HEK293 (cell line): ENCODE measurements around the gene SDCBP2.

Experiments
- CTCF ChIA-PET: fragments of 350-600 bp; formaldehyde crosslinking; extraction: SDS; loops from one replicate; lab custom pipeline; 2021; ENCODE audit warnings: antibody characterized with exemption; lab: Yijun Ruan, JAX
- POLR2A ChIA-PET: fragments of 300-600 bp; formaldehyde crosslinking; extraction: SDS; loops from one replicate; lab custom pipeline; 2020; ENCODE audit warnings: antibody characterized with exemption, inconsistent platforms; lab: Yijun Ruan, JAX
- H3K27ac ChIP-seq: fragments of 200-500 bp; sonication (Bioruptor generic); 2 replicates; pipeline ENCODE4 v1.5.1; 2014; ENCODE audit warnings: low read depth, low read length, control low read depth, inconsistent platforms; ENCODE audit errors: extremely low read depth
- H3K36me3 ChIP-seq, 2 experiments: fragments of 200-500 bp in 1 of 2; sonication (Bioruptor generic) in 1 of 2; 1 replicate in 1 of 2; 2 replicates in 1 of 2; pipeline ENCODE4 v1.5.1; 2014 to 2017; ENCODE audit warnings: inconsistent platforms in 2 of 2, low read length in 2 of 2; ENCODE audit not compliant: control insufficient read depth in 2 of 2, insufficient read depth in 1 of 2
- H3K4me1 ChIP-seq: fragments of 200-500 bp; sonication (Bioruptor generic); 2 replicates; pipeline ENCODE4 v1.5.1; 2014; ENCODE audit warnings: mild to moderate bottlenecking, low read length, inconsistent platforms; ENCODE audit not compliant: control insufficient read depth, insufficient read depth
- H3K4me3 ChIP-seq: 2 replicates; pipeline ENCODE4 v1.5.1; 2011; ENCODE audit warnings: low read depth, mild to moderate bottlenecking, control low read depth, low read length, moderate library complexity
- H3K9me3 ChIP-seq: fragments of 200-500 bp; sonication (Bioruptor generic); 2 replicates; pipeline ENCODE4 v1.5.1; 2014; ENCODE audit warnings: low read depth, low read length, inconsistent platforms; ENCODE audit not compliant: control insufficient read depth, insufficient read depth
- EGR2 ChIP-seq: fragments of 450-650 bp; formaldehyde crosslinking; IDR thresholded peaks from 2 replicates; pipeline ENCODE4 v1.5.1; 2016; ENCODE audit warnings: low read depth, missing biosample characterization, missing genetic modification characterization
- PRDM4 ChIP-seq: fragments of 450-650 bp; formaldehyde crosslinking; IDR thresholded peaks from 2 replicates; pipeline ENCODE4 v1.5.1; 2017; ENCODE audit warnings: missing biosample characterization, missing genetic modification characterization
- SCRT1 ChIP-seq: fragments of 450-650 bp; formaldehyde crosslinking; IDR thresholded peaks from 2 replicates; pipeline ENCODE4 v1.5.1; 2016; ENCODE audit warnings: missing biosample characterization, missing genetic modification characterization, borderline replicate concordance
- SCRT2 ChIP-seq: fragments of 450-650 bp; formaldehyde crosslinking; IDR thresholded peaks from 2 replicates; pipeline ENCODE4 v1.5.1; 2016; ENCODE audit warnings: missing biosample characterization, missing genetic modification characterization
- WT1 ChIP-seq: fragments of 450-650 bp; formaldehyde crosslinking; IDR thresholded peaks from 2 replicates; pipeline ENCODE4 v1.5.1; 2016; ENCODE audit warnings: missing biosample characterization, missing genetic modification characterization
- YY2 ChIP-seq: fragments of 450-650 bp; formaldehyde crosslinking; IDR thresholded peaks from 2 replicates; pipeline ENCODE4 v1.5.1; 2016; ENCODE audit warnings: missing biosample characterization, missing genetic modification characterization
- ZFP3 ChIP-seq: fragments of 450-650 bp; formaldehyde crosslinking; IDR thresholded peaks from 2 replicates; pipeline ENCODE4 v1.5.1; 2016; ENCODE audit warnings: low read depth, missing biosample characterization, missing genetic modification characterization
- ZNF350 ChIP-seq: fragments of 450-650 bp; formaldehyde crosslinking; IDR thresholded peaks from 2 replicates; pipeline ENCODE4 v1.5.0; 2017; ENCODE audit warnings: missing biosample characterization, mild to moderate bottlenecking, missing genetic modification characterization
- ZNF571 ChIP-seq: fragments of 450-650 bp; formaldehyde crosslinking; IDR thresholded peaks from 2 replicates; pipeline ENCODE4 v1.5.0; 2017; ENCODE audit warnings: missing biosample characterization, missing genetic modification characterization
- ZNF600 ChIP-seq: fragments of 450-650 bp; formaldehyde crosslinking; IDR thresholded peaks from 2 replicates; pipeline ENCODE4 v1.5.1; 2016; ENCODE audit warnings: missing biosample characterization, missing genetic modification characterization
- ZNF76 ChIP-seq: fragments of 450-650 bp; formaldehyde crosslinking; IDR thresholded peaks from 2 replicates; pipeline ENCODE4; 2016; ENCODE audit warnings: low read depth, missing biosample characterization, missing genetic modification characterization, borderline replicate concordance
- ZSCAN16 ChIP-seq: fragments of 450-650 bp; formaldehyde crosslinking; IDR thresholded peaks from 2 replicates; pipeline ENCODE4 v1.5.1; 2016; ENCODE audit warnings: missing biosample characterization, missing genetic modification characterization
- TF ChIP-seq, protein P1 (sequence below): fragments of 450-650 bp; formaldehyde crosslinking; conservative IDR thresholded peaks from 2 replicates; pipeline ENCODE4 v1.5.1; 2016; ENCODE audit warnings: low read depth, missing biosample characterization, missing genetic modification characterization
- TF ChIP-seq, protein P2 (sequence below): fragments of 450-650 bp; formaldehyde crosslinking; IDR thresholded peaks from 2 replicates; pipeline ENCODE4 v1.5.1; 2016; ENCODE audit warnings: missing biosample characterization, missing genetic modification characterization, low read depth
- TF ChIP-seq, protein P3 (sequence below): fragments of 450-650 bp; formaldehyde crosslinking; IDR thresholded peaks from 2 replicates; pipeline ENCODE4 v1.5.1; 2017; ENCODE audit warnings: missing biosample characterization, mild to moderate bottlenecking, missing genetic modification characterization, moderate library complexity

The SDCBP2 gene

GRCh38 chr20:1327241-1327653 is 1.7 kb downstream of the SDCBP2 start (continued):
- TF ChIP-seq, protein P1, sequence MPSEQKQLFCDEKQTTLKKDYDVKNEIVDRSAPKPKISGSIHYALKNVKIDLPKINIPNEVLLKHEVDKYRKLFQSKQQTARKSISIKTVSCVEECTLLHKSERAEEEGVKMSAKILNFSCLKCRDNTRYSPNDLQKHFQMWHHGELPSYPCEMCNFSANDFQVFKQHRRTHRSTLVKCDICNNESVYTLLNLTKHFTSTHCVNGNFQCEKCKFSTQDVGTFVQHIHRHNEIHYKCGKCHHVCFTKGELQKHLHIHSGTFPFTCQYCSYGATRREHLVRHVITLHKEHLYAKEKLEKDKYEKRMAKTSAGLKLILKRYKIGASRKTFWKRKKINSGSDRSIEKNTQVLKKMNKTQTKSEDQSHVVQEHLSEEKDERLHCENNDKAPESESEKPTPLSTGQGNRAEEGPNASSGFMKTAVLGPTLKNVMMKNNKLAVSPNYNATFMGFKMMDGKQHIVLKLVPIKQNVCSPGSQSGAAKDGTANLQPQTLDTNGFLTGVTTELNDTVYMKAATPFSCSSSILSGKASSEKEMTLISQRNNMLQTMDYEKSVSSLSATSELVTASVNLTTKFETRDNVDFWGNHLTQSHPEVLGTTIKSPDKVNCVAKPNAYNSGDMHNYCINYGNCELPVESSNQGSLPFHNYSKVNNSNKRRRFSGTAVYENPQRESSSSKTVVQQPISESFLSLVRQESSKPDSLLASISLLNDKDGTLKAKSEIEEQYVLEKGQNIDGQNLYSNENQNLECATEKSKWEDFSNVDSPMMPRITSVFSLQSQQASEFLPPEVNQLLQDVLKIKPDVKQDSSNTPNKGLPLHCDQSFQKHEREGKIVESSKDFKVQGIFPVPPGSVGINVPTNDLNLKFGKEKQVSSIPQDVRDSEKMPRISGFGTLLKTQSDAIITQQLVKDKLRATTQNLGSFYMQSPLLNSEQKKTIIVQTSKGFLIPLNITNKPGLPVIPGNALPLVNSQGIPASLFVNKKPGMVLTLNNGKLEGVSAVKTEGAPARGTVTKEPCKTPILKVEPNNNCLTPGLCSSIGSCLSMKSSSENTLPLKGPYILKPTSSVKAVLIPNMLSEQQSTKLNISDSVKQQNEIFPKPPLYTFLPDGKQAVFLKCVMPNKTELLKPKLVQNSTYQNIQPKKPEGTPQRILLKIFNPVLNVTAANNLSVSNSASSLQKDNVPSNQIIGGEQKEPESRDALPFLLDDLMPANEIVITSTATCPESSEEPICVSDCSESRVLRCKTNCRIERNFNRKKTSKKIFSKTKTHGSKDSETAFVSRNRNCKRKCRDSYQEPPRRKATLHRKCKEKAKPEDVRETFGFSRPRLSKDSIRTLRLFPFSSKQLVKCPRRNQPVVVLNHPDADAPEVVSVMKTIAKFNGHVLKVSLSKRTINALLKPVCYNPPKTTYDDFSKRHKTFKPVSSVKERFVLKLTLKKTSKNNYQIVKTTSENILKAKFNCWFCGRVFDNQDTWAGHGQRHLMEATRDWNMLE (tag by site-specific recombination) = no peak
- TF ChIP-seq ZNF600 (tag by site-specific recombination) (peak; percentile 57; the same call in 1 of the 2 replicates), YY2 (tag by site-specific recombination) (no peak)

DNA sequence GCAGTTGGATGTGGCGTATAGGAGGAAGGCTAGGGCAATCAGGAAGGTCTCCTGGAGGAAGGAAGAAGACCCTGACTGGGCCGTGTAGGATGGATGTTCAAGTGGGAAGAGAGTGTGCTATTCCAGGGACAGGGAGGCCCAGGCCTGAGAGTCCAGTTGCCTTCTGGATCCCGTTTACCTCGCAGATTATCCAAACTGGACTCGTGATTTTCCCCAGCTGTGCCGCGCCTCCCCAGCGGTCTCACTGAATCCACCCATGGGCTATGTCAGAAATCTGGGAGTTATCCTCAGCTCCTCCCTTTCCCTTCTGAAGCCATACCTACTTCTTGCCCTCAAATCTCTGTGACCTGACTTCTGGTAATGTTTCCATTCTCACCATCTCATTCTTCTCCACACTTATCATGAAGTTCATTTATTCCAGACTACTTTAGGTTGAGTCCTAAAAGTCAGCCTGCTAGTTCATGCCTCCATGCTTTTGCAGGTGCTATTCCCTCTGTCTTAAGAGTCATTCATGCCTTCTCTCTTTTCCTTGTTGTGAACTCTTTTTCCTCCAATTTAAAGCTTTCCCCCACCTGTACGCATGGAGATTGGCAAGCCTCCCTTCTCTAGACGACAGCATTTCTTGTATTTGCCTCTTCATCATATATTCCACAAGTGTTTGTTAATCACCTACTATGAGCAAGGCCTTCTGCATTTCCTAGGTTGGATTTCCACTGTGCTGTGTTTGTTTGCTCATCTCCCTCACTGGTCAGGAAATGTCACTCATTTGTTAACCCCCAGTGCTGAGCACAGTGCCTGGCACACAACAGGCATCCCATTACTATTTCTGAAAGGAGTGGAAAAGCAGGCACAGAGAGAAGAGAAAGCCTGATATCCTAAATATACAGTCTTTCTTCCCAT is 2.7 kb downstream of the SDCBP2 start:
- peaks cover 5 to 36% of the 10 kb centered on the region in 2 experiments; a peak in 2 of 3 replicates for H3K36me3 ChIP-seq
- H3K4me3 ChIP-seq = peak overlapping the region; percentile 66
- peaks cover 23% of the 10 kb centered on the region for H3K4me1 ChIP-seq
- no peaks in the 10 kb centered on the region for H3K9me3 ChIP-seq
- H3K27ac ChIP-seq = peak overlapping the region; percentile 93; the same call in 1 of the 2 replicates
- POLR2A ChIA-PET = interaction anchor here (0.8 to 1.4 kb wide), 9 partner anchors 8 to 177 kb away, joined by 3 to 8 read pairs (median 3); partner anchors contain the start of gene SNPH
- TF ChIP-seq WT1 (tag by site-specific recombination) (0 out of 2 replicates have a peak, but pooled peaks have one; percentile 10), ZFP3 (tag by site-specific recombination) (no peak), SCRT2 (tag by site-specific recombination) (peak; percentile 91), SCRT1 (tag by site-specific recombination) (peak; percentile 60; the same call in 1 of the 2 replicates)
- CTCF ChIA-PET = interaction anchor here (0.7 to 1.3 kb wide), 5 partner anchors 8 to 235 kb away, joined by 3 to 4 read pairs (median 3); no protein-coding TSS in a partner anchor

GRCh38 chr20:1325173-1326030 is 3.5 kb downstream of the SDCBP2 start:
- H3K27ac ChIP-seq = peak overlapping the region; percentile 93
- H3K9me3 ChIP-seq = no peaks in the 10 kb centered on the region
- POLR2A ChIA-PET = interaction anchor here (0.6 to 1.4 kb wide), 10 partner anchors 9 to 178 kb away, joined by 3 to 8 read pairs (median 3); partner anchors contain the start of gene SNPH
- CTCF ChIA-PET = interaction anchor here (0.6 to 3.6 kb wide), 6 partner anchors 9 to 413 kb away, joined by 3 to 14 read pairs (median 3); no protein-coding TSS in a partner anchor
- H3K4me1 ChIP-seq = peaks cover 23% of the 10 kb centered on the region
- peak overlapping the region; percentile 66 for H3K4me3 ChIP-seq
- peaks cover 0 to 27% of the 10 kb centered on the region in 2 experiments; a peak in 2 of 3 replicates for H3K36me3 ChIP-seq
- TF ChIP-seq ZSCAN16 (tag by site-specific recombination) = no peak
- TF ChIP-seq ZNF76 = peak; percentile 90
- TF ChIP-seq, protein P2, sequence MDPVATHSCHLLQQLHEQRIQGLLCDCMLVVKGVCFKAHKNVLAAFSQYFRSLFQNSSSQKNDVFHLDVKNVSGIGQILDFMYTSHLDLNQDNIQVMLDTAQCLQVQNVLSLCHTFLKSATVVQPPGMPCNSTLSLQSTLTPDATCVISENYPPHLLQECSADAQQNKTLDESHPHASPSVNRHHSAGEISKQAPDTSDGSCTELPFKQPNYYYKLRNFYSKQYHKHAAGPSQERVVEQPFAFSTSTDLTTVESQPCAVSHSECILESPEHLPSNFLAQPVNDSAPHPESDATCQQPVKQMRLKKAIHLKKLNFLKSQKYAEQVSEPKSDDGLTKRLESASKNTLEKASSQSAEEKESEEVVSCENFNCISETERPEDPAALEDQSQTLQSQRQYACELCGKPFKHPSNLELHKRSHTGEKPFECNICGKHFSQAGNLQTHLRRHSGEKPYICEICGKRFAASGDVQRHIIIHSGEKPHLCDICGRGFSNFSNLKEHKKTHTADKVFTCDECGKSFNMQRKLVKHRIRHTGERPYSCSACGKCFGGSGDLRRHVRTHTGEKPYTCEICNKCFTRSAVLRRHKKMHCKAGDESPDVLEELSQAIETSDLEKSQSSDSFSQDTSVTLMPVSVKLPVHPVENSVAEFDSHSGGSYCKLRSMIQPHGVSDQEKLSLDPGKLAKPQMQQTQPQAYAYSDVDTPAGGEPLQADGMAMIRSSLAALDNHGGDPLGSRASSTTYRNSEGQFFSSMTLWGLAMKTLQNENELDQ (tag by site-specific recombination) = no peak
- TF ChIP-seq EGR2 = peak; percentile 84
- no peak for TF ChIP-seq PRDM4 (tag by site-specific recombination)
- no peak for TF ChIP-seq ZNF571 (tag by site-specific recombination)
- TF ChIP-seq, protein P3, sequence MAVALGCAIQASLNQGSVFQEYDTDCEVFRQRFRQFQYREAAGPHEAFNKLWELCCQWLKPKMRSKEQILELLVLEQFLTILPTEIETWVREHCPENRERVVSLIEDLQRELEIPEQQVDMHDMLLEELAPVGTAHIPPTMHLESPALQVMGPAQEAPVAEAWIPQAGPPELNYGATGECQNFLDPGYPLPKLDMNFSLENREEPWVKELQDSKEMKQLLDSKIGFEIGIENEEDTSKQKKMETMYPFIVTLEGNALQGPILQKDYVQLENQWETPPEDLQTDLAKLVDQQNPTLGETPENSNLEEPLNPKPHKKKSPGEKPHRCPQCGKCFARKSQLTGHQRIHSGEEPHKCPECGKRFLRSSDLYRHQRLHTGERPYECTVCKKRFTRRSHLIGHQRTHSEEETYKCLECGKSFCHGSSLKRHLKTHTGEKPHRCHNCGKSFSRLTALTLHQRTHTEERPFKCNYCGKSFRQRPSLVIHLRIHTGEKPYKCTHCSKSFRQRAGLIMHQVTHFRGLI (tag by site-specific recombination) = peak; percentile 52; the same call in 1 of the 2 replicates
- TF ChIP-seq ZNF350 (tag by site-specific recombination) = no peak
